Right atrium auricular region (tissue), 2 donors: Measurements from ENCODE around the gene ITGA3. TPM values are rescaled to one million over a fixed set of nuclear protein-coding genes. Genes with fewer than 3 reads are reported as not detected.
"Not testable (repeated sequence)": the region's sequence is repeated elsewhere in the genome, so short reads cannot be mapped to it uniquely, and the experiment has no call there.

Experiments
- DNase-seq: peaks from one replicate; pipeline ENCODE4 v3.0.0-alpha.2; 2019; ENCODE audit warnings: low spot score
- H3K27ac ChIP-seq, 2 donors: fragments of 200-600 bp; sonication (generic); 1 replicate in 1 of 2; 2 replicates in 1 of 2; pipeline ENCODE4 v1.5.1; 2016 to 2019
- H3K27me3 ChIP-seq, 2 donors: fragments of 200-600 bp; sonication (generic); one replicate each; pipeline versions ENCODE4 v1.5.1 to v1.6.0; 2017 to 2019
- H3K36me3 ChIP-seq: fragments of 200-600 bp; sonication (generic); one replicate; pipeline ENCODE4 v1.5.1; 2016
- H3K4me1 ChIP-seq, 2 donors: fragments of 200-600 bp; sonication (generic); one replicate each; pipeline versions ENCODE4 v1.5.1 to v1.6.0; 2017 to 2019
- H3K4me3 ChIP-seq, 2 donors: fragments of 200-600 bp; sonication (generic); 1 replicate in 1 of 2; 2 replicates in 1 of 2; pipeline ENCODE4 v1.5.1; 2017 to 2019; ENCODE audit warnings: mild to moderate bottlenecking in 1 of 2, moderate library complexity in 1 of 2
- H3K9me3 ChIP-seq, 2 donors: fragments of 200-600 bp; sonication (generic); one replicate each; pipeline ENCODE4 v1.5.1; 2019
- total RNA-seq, 2 donors: library from RNA; depleted of rRNA; stranded (reverse); fragments of >200 nt; gene quantifications; one replicate each; pipeline ENCODE4 v1.1.0, GENCODE V29; 2016
- TF ChIP-seq, protein P1 (sequence below), 2 donors: fragments of 200-600 bp; sonication (generic); IDR thresholded peaks; one replicate each; pipeline ENCODE4 v1.5.1; 2019; ENCODE audit warnings: antibody characterized with exemption in 2 of 2

Gene ITGA3
- total RNA-seq, 2 donors from 2014 or later: 29.5 to 61.8 TPM

DNA sequence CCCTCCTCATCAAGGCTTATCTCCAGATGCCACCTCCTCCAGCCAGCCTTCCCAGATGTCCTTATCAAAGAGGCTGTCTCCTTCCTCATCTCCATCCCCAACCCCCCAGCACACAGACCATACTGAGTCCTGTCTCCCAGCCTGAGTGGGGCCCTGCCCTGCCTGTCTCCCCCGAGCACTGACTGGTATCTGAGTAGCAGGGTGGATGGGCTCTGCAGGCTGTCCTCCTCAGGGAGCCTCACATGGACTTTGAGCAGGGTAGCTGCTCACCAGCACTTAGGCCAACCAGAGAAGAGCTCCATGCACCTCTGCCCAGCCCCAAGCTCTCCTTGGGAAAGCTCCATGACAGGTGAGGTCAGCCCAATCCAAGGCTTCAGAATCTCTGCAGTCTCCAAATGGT, 20.0 kb upstream of the ITGA3 start:
- DNase-seq: no peak
- H3K9me3 ChIP-seq: no peaks in the 10 kb centered on the region
- peaks cover 0 to 7% of the 10 kb centered on the region in 2 donors for H3K4me1 ChIP-seq
- TF ChIP-seq, protein P1, sequence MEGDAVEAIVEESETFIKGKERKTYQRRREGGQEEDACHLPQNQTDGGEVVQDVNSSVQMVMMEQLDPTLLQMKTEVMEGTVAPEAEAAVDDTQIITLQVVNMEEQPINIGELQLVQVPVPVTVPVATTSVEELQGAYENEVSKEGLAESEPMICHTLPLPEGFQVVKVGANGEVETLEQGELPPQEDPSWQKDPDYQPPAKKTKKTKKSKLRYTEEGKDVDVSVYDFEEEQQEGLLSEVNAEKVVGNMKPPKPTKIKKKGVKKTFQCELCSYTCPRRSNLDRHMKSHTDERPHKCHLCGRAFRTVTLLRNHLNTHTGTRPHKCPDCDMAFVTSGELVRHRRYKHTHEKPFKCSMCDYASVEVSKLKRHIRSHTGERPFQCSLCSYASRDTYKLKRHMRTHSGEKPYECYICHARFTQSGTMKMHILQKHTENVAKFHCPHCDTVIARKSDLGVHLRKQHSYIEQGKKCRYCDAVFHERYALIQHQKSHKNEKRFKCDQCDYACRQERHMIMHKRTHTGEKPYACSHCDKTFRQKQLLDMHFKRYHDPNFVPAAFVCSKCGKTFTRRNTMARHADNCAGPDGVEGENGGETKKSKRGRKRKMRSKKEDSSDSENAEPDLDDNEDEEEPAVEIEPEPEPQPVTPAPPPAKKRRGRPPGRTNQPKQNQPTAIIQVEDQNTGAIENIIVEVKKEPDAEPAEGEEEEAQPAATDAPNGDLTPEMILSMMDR (IDR thresholded peaks at IDR 0.05): no peak
- no peaks in the 10 kb centered on the region for H3K27me3 ChIP-seq
- H3K4me3 ChIP-seq: no peak overlapping the region
- no peak overlapping the region for H3K27ac ChIP-seq
- no peaks in the 10 kb centered on the region for H3K36me3 ChIP-seq

DNA sequence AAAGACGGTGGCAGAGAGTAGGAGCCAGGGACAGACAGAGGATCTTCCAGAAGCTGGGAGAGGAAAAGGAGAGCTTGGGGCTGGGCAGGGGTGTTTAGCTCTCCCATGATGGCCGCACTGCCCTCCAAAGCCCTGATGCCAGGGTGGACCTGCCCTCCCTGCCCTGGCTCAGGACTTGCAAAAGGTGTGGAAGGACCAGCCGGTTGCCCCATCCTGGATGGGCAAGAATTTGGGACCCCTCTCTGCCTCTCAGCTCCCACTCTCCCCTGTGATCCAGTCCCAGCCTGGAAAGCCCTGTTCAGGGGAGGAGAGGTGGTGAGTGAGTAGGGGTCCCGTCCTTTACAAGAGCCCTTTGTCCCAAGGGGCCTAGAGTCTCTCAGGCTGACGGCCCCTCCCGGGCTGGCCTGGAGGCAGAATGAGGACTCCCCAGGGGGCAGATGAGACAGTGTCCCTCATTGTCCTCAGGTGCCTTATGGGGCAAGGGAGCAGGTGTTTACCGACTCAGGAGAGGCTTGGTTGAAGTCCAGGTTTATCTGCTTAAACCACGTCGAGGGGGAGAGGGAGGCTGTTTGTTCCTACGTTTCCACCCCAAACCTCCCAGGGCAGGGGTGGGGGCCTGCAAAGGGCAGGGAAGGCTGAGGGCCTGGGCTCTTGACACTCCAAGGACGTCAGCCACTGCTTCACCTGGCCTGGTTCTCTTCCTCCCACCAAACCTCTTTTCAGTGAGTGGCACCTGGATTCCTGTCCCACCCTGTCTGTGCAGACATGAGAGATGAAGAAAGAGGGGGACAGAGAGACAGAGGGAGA, 19.3 kb upstream of the ITGA3 start:
- no peaks in the 10 kb centered on the region for H3K27me3 ChIP-seq
- no peak for DNase-seq
- no peak overlapping the region for H3K27ac ChIP-seq
- TF ChIP-seq, protein P1 (IDR thresholded peaks at IDR 0.05): no peak
- H3K9me3 ChIP-seq: no peaks in the 10 kb centered on the region
- H3K36me3 ChIP-seq: no peaks in the 10 kb centered on the region
- H3K4me1 ChIP-seq: peaks cover 0 to 7% of the 10 kb centered on the region in 2 donors
- no peak overlapping the region for H3K4me3 ChIP-seq

DNA sequence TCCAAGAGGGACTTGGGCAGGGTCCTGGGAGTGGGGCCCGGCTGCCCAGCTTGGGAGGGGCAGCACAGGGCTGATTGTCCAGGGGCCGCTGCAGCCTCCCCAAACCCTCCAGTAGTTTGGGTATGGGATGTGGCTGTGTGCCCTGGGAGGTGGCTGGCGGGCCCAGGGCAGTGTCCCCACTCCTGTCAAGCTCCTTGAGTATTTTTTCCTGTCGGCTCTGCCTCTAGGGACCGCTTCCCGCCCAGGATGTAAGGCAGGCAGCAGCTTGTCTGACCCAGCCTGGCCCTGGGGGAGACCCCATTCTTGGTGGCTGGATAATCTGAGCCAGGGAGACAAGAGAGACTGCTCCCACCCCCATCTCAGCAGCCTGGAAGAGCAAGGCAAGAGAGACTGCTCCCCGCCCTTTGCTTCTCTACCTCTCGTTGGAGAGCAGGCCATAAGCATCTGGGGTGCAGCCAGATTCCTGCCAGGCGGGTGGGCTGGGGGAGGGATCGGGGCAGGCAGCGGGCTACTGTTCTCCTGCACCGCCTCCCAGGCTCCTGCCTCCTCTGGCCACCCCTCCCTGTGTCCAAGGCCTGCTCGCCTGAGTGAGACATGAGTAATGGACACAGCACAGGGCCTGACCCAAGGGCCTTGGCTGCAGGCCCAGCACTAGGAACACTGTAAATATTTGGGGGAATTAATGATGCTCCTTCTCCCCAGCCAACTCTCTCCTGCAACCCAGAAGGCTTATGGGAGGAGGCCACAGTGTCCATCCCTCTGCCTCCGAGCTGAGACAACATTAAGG, 18.4 kb upstream of the ITGA3 start:
- Histone ChIP-seq H3K4me3 (no peak overlapping the region), H3K36me3 (no peaks in the 10 kb centered on the region), H3K27ac (no peak overlapping the region), H3K9me3 (no peaks in the 10 kb centered on the region), H3K4me1 (peaks cover 0 to 7% of the 10 kb centered on the region in 2 donors), H3K27me3 (no peaks in the 10 kb centered on the region)
- no peak for DNase-seq
- TF ChIP-seq, protein P1 (IDR thresholded peaks at IDR 0.05): no peak

DNA sequence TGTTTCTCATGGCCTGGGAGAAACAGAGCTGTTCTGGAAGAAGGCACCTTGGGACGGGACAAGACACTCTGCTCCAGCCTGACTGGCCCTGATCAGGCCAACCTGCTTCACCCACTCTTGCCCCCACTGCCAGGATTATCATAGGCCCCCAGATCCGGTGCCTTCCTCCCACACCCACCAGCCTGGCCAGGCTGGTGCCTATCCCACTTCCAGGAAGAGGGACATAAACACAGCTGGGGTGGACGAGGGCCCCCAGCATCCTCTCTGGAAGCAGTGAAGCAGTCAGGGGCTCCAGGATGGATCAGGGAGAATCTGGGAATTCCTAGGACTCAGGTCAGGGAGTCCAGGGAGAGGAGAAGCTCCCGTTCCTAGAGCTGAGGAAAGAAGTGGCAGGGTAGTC, 16.9 kb upstream of the ITGA3 start:
- Histone ChIP-seq H3K27me3 (no peaks in the 10 kb centered on the region), H3K4me1 (peaks cover 0 to 16% of the 10 kb centered on the region in 2 donors), H3K9me3 (no peaks in the 10 kb centered on the region), H3K4me3 (no peak overlapping the region), H3K36me3 (no peaks in the 10 kb centered on the region), H3K27ac (no peak overlapping the region)
- DNase-seq: no peak
- TF ChIP-seq, protein P1 (IDR thresholded peaks at IDR 0.05): no peak

DNA sequence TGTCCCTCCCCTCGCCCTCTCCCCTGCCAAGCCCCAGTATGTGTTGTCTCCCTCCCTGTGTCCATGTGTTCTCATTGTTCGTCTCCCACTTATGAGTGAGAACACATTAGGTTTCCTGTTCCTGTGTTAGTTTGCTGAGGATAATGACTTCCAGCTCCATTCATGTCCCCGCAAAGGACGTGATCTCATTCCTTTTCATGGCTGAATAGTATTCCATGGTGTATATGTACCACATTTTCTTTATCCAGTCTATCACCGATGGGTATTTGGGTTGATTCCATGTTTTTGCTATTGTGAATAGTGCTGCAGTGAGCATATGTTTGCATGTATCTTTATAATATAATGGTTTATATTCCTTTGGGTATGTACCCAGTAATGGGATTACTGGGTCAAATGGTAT, 15.4 kb upstream of the ITGA3 start:
- peaks cover 0 to 28% of the 10 kb centered on the region in 2 donors for H3K4me1 ChIP-seq
- not testable (repeated sequence) for H3K27me3 ChIP-seq, H3K9me3 ChIP-seq, DNase-seq, H3K27ac ChIP-seq, H3K36me3 ChIP-seq, H3K4me3 ChIP-seq

DNA sequence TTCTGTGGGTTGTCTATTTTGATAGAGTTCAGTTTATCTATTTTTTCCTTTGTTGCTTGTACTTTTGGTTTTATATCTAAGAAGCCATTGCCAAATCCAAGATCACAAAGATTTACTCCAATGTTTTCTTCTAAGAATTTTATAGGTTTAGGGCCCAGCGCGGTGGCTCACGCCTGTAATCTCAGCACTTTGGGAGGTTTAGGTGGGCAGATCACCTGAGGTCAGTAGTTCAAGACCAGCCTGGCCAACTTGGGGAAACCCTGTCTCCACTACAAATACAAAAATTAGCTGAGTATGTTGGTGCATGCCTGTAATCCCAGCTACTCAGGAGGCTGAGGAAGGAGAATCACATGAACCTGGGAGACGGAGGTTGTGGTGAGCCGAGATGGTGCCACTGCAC, 13.7 kb upstream of the ITGA3 start:
- no peaks in the 10 kb centered on the region for H3K36me3 ChIP-seq
- DNase-seq: no peak
- TF ChIP-seq, protein P1 (IDR thresholded peaks at IDR 0.05): no peak
- no peaks in the 10 kb centered on the region for H3K9me3 ChIP-seq
- no peak overlapping the region for H3K27ac ChIP-seq
- H3K4me1 ChIP-seq: peaks cover 0 to 28% of the 10 kb centered on the region in 2 donors
- no peak overlapping the region for H3K4me3 ChIP-seq
- H3K27me3 ChIP-seq: no peaks in the 10 kb centered on the region
